T-helper 2 cell treated with Interferon-gamma antibody and Interleukin-4, amounts not matched to agents 100 ng/mL and 5 ng/mL, for 36 hours (primary cell): ENCODE results near the gene UBAC2. TPM values are rescaled to one million over a fixed set of nuclear protein-coding genes. Genes with fewer than 3 reads are reported as not detected.
"Not testable (repeated sequence)": the region's sequence is repeated elsewhere in the genome, so short reads cannot be mapped to it uniquely, and the experiment has no call there.

Experiments used
- intact Hi-C: fragments of 100-400 bp; cut with micrococcal nuclease; formaldehyde crosslinking; loops from one replicate; pipeline ENCODE4 v1.15.1; 2023
- total RNA-seq: library from RNA; stranded (reverse); gene quantifications from 2 replicates; pipeline ENCODE4 v1.2.3, GENCODE V29; 2022

The UBAC2 gene
- total RNA-seq, 1 donor from 2014 or later = 51.6 TPM

DNA sequence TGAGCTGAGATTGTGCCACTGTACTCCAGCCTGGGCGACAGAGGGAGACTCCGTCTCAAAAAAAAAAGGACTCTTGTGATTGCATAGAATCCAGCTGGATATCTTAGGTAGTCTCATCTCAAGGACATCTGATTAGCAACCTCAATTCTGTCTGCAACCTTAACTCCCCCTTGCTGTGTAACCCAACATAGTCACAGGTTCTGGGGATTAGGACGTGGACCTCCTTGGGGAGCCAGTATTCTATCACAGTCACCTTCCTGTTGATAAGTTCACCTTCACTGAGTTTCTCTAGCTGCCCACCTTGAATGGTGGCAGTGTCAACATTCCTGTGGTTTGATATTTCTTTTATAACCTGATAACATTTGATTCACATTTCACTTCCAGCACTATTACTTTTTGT lies 30.3 kb downstream of the UBAC2 start:
- intact Hi-C loops = no loop called here

DNA sequence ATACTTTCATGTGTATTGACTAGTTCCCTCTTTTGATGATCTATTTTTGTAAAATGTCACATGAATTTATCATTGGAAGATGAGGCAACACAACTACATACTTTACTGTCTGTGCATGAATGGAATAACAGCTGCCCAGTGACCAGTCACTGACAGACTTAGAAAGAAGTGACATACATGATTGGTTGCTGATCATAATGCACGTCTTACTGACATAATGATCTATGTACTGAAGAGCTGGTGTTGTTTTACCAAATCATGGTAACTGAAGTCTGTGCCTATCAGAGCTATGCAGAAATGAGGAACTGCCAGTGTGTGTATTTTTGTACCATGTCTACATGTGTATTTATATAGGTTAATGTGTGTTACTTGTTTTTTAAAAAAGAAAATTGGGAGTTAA lies 31.1 kb downstream of the UBAC2 start:
- intact Hi-C loops = no loop called here

DNA sequence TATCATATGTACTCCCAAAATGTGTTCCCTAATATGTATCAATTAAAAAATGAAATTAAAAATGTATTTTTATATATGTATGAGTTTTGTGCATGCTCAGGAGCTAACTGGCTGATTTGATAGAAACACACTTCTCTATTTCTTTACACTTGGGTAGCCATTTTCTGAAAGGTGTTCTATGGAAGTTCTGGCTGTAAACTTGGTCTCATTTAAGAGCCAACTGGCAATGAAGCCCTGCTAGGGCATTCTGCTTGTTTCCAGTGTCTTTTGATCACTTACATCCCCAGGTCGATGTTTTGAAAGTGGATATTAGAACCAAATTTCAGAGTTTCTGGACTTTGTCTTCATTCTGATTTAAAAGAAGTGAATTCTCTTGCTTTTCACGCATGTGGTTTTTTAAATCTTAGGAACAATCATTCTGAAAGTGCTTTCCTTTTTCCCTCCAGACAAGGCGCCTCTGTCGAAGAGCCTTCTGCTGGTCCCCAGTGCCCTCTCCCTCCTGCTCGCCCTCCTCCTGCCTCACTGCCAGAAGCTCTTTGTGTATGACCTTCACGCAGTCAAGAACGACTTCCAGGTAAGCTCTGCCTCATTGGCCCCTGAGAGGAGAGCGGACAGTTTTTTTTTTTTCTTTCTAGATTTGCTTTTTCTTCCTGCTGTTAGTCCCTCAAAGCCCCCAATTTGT lies 37.5 kb downstream of the UBAC2 start:
- intact Hi-C loops = loop anchor here (1.0 to 2.0 kb wide), 3 partner anchors 19 to 37 kb away; partner anchors contain the start of gene GPR18

DNA sequence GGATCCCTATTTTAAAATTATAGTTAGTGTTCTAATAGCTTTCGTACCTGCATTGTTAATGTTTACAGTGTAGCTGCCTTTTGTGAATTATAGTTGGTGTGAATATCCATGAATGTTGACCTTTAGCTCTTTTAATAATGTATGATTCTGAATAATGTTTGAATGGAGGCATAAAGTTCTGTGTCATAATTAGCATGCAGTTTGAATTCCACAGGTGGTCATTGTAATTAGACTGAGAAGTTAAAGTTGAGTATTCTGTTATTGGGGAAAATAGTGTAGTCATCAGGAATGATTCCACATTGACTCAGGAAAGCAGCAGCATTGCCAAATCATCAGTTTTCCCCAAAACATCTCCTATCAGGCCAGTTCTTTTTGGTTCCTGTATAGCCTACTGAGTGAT lies 45.4 kb downstream of the UBAC2 start:
- intact Hi-C loops = no loop called here

GRCh38 chr13:99249178-99249577 lies 48.5 kb downstream of the UBAC2 start:
- intact Hi-C loops = not testable (repeated sequence)

GRCh38 chr13:99249606-99250005 lies 49.0 kb downstream of the UBAC2 start:
- intact Hi-C loops = not testable (repeated sequence)

DNA sequence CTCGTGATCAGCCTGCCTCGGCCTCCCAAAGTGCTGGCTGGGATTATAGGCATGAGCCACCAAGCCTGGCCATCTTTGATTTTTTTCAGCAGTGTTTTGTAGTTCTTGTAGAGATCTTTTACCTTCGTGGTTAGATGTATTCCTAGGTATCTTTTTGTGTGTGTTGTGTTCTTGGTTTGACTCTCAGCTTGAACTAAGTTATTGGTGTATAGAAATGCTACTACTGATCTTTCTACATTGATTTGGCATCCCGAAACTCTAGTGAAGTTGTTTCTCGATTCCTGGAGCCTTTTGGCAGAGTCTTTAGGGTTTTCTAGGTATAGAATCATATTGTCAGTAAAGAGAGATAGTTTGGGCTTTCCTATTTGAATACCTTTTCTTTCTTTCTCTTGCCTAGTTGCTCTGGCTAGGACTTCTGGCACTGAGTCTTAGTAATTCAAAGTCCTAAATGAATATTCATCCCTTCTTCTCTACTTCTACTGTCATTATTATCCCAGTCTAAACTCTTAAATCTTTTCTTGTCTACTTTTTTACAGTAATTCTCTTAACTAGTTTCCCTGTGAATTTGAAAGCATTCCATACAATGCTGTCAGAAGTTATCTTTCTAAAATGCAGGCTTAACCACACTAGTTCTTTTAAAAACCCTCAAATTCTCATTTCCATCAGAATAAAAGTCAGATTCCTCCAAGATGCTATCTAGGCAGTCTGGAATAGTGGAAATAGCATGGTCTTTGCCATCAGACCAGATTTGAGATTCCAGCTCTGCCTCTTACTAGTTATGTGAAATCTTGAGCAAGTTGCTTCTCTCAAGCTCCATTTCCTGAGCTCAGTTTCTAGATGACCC lies 50.5 kb downstream of the UBAC2 start:
- intact Hi-C loops = no loop called here

GRCh38 chr13:99251921-99252320 lies 51.3 kb downstream of the UBAC2 start:
- intact Hi-C loops = no loop called here

GRCh38 chr13:99254830-99255229 lies 54.2 kb downstream of the UBAC2 start:
- intact Hi-C loops = no loop called here

DNA sequence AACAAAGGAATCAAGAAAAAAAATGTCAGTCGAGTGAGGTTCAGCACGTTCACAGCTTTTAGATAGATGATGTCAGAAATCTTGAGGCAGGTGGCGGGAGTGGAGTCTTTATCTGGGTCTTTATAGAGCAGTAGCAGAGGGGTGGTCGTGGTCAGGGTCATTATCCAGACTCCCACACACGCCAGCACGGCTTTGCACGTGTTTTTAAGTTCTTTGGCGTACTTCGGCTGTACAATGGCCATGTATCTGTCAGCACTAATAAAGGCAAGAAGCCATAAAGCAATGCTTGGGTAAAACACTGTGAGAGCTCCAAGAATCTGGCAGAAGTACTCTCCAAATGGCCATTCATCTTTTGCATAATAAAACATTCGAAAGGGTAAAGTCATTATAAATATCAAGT lies 54.6 kb downstream of the UBAC2 start:
- intact Hi-C loops = no loop called here

- intact Hi-C loops = no loop called here
Measured at GRCh38 chr13:99256283-99256682, 55.6 kb downstream of the UBAC2 start.

DNA sequence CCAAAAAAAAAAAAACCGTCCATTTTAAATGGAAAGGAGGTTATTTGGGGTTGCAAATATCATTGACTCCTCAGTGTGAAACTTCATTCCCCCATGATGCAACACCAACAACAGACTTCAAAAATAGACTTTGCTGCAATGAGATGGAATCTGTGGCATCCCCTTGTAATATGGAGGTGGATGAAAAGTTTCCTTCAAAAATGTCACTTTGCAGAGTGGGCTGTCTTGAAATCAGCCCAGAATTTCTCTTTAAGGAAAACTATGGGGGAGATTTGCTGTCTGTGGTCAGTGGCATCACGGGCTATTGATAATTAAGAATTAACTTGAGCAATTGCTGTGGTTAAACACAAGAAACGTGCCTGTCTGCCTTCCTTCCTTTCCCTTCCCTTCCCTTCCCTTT lies 56.1 kb downstream of the UBAC2 start:
- intact Hi-C loops = no loop called here

- intact Hi-C loops = no loop called here
Measured at GRCh38 chr13:99257291-99257690, 56.6 kb downstream of the UBAC2 start.

- intact Hi-C loops = loop anchor here (1.0 to 2.0 kb wide), 6 partner anchors 20 to 208 kb away; partner anchors contain the start of gene UBAC2
Measured at GRCh38 chr13:99258210-99258860, 57.7 kb downstream of the UBAC2 start, which contains the start of gene GPR18. TSS of gene GPR18 (minus strand) at chr13:99258379. CDS start at chr13:99255872, 2,507 bp downstream.

DNA sequence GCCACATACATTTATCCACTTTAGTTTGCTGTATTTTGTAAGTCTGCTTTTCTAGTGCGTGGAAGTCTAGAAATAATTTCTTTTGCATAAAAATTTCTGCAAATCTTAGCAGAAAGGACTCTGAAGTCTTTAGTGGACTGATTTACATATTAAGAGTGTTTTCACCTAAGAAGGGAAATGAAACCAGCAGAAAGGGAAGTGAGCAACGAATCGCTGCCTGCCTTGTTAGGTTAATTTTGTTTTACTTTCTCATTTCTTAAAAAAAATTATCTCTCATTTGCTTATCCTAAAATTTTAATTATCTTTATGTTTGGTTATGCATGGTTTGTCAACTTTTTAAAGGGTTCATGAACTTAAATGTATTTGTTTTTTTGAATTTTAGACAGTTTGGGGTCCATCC lies 58.3 kb downstream of the UBAC2 start:
- intact Hi-C loops = loop anchor here (1.0 to 2.0 kb wide), 6 partner anchors 20 to 208 kb away; partner anchors contain the start of gene UBAC2

DNA sequence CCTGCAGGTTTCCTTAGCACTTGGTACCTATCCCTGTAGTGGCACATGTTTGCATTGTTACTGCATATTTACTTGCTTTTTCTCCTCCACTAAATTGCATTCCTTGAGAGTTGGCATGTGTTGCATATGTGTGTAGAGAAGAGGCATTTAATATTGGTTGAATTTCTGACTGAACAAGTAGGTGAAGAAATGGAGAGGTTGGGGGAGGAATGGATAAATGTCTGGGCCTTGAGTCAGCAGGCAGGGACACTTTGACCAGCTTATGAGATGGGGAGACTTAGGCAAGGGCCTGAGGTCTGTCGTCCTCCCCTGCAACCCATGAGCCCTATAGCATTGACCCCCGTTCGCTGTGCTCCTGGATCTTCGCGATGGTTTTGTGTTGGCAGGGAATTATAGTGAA lies 59.6 kb downstream of the UBAC2 start:
- intact Hi-C loops = no loop called here

GRCh38 chr13:99261059-99261458 lies 60.4 kb downstream of the UBAC2 start:
- intact Hi-C loops = no loop called here

DNA sequence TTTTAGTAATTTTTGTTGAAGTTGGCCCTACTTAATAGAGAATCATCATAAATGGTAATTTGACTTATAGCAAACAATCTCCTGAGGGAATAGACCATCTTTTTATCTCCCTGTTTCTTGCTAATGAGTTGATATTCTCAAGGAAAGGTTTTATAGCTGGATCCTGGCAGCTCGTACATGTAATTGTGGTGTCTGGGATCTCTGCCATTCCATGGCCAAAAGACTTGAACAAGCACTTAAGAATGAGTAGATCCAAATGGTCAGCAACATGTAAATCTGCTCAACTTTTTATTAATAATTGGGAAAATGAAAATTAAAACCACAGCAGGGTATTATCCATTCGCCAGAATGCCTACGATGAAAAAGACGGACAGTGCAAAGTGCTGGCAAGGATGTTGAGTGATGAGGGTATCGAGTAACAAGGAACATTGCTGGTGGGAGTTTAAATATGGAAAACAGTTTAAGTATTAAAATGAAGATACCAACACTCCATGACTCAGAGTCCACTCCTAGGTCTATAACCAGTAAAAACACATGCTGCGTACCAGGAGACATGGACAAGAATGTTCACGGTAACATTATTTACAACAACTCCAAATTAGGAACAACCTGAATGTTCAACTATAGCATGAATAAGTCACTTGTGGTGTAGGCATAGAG lies 62.6 kb downstream of the UBAC2 start:
- intact Hi-C loops = no loop called here

GRCh38 chr13:99264051-99264450 lies 63.4 kb downstream of the UBAC2 start:
- intact Hi-C loops = no loop called here

DNA sequence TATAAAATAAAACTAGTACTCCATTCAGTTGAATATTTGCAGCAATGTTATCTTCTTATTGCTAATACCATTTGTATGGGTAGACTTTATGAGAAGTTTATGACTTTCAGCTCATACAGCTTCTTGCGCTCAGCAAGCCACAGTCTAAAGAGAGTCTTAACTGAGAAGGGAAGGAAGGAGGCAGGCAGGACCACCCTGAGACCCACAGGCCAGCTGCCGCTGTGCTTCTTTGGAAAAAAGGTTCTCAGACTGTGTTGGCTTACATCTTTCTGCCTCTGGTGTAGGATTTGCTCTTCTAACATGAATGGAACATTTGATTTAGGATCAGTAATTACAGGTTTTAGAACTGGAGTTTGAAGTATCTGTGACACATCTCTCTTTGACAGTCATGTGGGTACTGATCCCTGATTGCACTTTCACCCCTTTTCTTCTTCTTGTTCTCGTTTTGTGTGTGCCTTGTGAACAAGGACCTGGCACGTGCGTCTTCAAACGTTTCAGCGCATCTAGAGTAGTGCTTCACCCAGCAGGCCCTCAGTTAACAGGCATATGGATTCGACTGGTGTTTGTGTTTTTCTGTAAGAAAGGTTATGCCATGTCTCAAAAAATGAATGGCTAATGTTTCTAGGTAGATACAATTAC lies 64.6 kb downstream of the UBAC2 start:
- intact Hi-C loops = loop anchor here (5.0 kb wide), 1 partner anchor 398 kb away; no protein-coding TSS in a partner anchor
